Measurements from ENCODE around the gene CSF2RB.
A peak's percentile ranks its signal among the peaks of the same experiment; 100 is the strongest.
"Not testable (repeated sequence)": the region's sequence is repeated elsewhere in the genome, so short reads cannot be mapped to it uniquely, and the experiment has no call there.

The CSF2RB gene

GRCh38 chr22:36966851-36967540, 53.6 kb downstream of the CSF2RB start:
- no peak for DNase-seq (ENCODE audit: low read depth in 2 of 2)

- no peak for DNase-seq (ENCODE audit: low read depth in 2 of 2)
These were observed 55.0 kb downstream of the CSF2RB start for GRCh38 chr22:36968249-36968964.

GRCh38 chr22:36971341-36972125, 58.1 kb downstream of the CSF2RB start:
- no peak for DNase-seq (ENCODE audit: low read depth in 2 of 2)

- no peak for DNase-seq (ENCODE audit: low read depth in 2 of 2)
These were observed 63.2 kb downstream of the CSF2RB start for GRCh38 chr22:36976606-36977005.

GRCh38 chr22:36977401-36977861, 64.0 kb downstream of the CSF2RB start:
- DNase-seq (ENCODE audit: low read depth in 2 of 2): peak; percentile 73 to 79

GRCh38 chr22:36977947-36978660, 64.7 kb downstream of the CSF2RB start:
- peak; percentile 80 to 88 for DNase-seq (ENCODE audit: low read depth in 2 of 2)

- no peak for DNase-seq (ENCODE audit: low read depth in 2 of 2)
These were observed 65.8 kb downstream of the CSF2RB start for GRCh38 chr22:36979016-36979910.

- DNase-seq (ENCODE audit: low read depth in 2 of 2): no peak
These were observed 67.9 kb downstream of the CSF2RB start for GRCh38 chr22:36981247-36981775.

GRCh38 chr22:36982136-36982535, 68.7 kb downstream of the CSF2RB start:
- DNase-seq (ENCODE audit: low read depth in 2 of 2): no peak

GRCh38 chr22:36985211-36985889, 71.9 kb downstream of the CSF2RB start:
- DNase-seq (ENCODE audit: low read depth in 2 of 2): no peak

GRCh38 chr22:36986242-36986821, 72.9 kb downstream of the CSF2RB start:
- peak; percentile 27 to 47 for DNase-seq (ENCODE audit: low read depth in 2 of 2)

- DNase-seq (ENCODE audit: low read depth in 2 of 2): no peak
These were observed 74.8 kb downstream of the CSF2RB start for GRCh38 chr22:36988075-36988832.

- not testable (repeated sequence) for DNase-seq (ENCODE audit: low read depth in 2 of 2)
These were observed 75.6 kb downstream of the CSF2RB start for GRCh38 chr22:36989012-36989411.

All from stimulated activated CD4-positive, alpha-beta T cell treated with anti-CD3 and anti-CD28 coated beads, Interleukin-15, amount 100 ng/mL, for 48 hours (primary cell).